ENCODE measurements around the gene NINL.
"Not testable (repeated sequence)": the region's sequence is repeated elsewhere in the genome, so short reads cannot be mapped to it uniquely, and the experiment has no call there.

The NINL gene

DNA sequence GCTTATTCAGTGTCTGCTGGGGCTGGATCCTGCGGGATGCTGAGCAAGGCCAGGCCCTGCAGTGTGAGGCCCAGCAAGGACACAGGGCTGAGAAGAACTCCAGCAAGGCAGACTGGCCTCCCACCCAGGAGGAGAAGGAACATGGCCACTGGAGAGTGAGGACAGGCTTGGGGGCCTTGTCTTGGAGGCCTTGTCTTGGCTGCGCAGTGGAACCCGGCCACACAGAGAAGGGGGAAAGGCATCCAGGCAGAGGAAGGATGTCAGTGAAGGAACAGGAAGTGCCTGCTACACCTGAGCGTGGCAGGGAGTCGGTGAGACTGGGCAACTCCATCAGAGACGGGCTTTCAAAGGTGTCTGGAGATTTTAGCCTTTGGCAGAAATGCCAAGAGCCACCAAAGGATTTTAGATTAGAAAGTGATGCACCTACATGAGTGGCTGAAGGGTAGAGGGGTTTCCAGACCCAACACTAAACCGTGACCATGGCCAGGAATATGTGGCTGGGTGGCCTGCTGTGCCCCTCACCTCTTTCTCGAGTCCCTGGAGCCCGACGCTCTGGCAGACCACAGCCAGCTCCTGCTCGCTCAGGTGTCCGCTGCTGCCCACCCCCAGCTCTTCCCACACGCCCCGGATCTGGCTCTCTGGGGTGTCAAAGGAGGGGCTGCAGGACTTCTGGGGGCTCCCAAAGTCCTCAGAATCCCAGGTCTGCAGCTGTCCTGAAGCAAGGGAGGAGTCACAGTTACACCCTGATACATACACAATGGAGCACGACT, 80.8 kb downstream of the NINL start:
- TF ChIP-seq, protein P1, sequence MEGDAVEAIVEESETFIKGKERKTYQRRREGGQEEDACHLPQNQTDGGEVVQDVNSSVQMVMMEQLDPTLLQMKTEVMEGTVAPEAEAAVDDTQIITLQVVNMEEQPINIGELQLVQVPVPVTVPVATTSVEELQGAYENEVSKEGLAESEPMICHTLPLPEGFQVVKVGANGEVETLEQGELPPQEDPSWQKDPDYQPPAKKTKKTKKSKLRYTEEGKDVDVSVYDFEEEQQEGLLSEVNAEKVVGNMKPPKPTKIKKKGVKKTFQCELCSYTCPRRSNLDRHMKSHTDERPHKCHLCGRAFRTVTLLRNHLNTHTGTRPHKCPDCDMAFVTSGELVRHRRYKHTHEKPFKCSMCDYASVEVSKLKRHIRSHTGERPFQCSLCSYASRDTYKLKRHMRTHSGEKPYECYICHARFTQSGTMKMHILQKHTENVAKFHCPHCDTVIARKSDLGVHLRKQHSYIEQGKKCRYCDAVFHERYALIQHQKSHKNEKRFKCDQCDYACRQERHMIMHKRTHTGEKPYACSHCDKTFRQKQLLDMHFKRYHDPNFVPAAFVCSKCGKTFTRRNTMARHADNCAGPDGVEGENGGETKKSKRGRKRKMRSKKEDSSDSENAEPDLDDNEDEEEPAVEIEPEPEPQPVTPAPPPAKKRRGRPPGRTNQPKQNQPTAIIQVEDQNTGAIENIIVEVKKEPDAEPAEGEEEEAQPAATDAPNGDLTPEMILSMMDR (IDR thresholded peaks at IDR 0.05; ENCODE audit: low read depth, low read length, missing control alignments): no peak
- no peak overlapping the region for H3K4me3 ChIP-seq (replicated peaks; ENCODE audit: low read depth, low read length)
- no peak for DNase-seq (ENCODE audit: extremely low read depth, low read depth)

DNA sequence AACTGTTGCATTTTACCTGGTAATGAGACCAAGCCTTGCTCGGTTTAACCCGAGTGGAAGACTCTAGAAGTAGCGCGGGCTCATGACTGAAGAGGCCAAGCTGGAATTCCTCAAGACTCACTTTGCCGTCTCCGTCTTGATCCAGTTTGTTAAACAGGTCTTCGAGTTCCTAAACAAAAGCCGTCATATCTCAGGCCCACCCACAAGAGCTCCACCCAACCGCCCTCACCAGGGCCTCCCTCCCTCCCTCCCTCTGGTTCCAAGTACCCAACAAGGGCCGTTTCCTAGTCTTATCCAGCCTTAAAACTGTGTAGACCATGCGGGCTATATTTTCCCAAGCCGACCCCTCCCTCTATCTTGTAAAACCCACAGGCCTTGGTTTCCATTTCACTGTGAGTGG, 81.4 kb downstream of the NINL start:
- DNase-seq (ENCODE audit: extremely low read depth, low read depth): no peak
- no peak overlapping the region for H3K4me3 ChIP-seq (replicated peaks; ENCODE audit: low read depth, low read length)
- TF ChIP-seq, protein P1 (IDR thresholded peaks at IDR 0.05; ENCODE audit: low read depth, low read length, missing control alignments): no peak

DNA sequence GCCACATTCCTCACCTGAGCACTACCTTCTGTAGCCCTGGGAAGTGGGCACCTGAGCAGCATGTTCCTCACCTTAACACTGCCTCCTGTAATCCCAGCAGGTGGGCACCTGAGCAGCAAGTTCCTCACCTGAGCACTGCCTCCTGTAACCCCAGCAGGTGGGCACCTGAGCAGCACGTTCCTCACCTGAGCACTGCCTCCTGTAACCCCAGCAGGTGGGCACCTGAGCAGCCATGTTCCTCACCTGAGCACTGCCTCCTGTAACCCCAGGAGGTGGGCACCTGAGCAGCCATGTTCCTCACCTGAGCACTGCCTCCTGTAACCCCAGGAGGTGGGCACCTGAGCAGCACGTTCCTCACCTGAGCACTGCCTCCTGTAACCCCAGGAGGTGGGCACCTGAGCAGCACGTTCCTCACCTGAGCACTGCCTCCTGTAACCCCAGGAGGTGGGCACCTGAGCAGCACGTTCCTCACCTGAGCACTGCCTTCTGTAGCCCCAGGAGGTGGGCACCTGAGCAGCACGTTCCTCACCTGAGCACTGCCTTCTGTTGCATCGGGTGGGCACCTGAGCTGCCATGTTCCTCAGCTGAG, 82.2 kb downstream of the NINL start:
- DNase-seq (ENCODE audit: extremely low read depth, low read depth); H3K4me3 ChIP-seq (replicated peaks; ENCODE audit: low read depth, low read length): not testable (repeated sequence)

DNA sequence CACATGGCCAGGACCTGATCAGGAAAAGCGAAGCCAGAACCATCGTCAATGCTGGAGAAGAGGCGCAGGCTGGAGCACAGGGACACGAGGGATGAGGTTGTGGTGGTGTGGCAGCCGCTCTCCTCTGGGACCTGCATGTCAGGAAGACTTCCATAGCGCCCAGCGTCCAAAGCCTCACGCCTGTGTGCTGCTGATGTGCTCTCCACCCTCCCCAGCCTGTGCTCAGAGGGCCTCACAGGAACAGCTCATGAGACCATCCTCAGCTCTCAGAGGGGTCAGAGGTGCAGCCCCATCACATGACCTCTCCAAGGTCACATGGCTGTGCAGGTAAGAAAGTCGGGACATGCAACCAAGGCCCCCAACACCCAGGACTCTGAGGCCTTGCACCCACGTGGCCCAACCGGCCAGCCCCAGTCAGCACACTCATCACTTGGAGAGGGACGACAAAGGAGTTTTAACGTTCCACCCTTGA, 84.4 kb downstream of the NINL start:
- no peak overlapping the region for H3K4me3 ChIP-seq (replicated peaks; ENCODE audit: low read depth, low read length)
- DNase-seq (ENCODE audit: extremely low read depth, low read depth): no peak
- TF ChIP-seq, protein P1 (IDR thresholded peaks at IDR 0.05; ENCODE audit: low read depth, low read length, missing control alignments): no peak

DNA sequence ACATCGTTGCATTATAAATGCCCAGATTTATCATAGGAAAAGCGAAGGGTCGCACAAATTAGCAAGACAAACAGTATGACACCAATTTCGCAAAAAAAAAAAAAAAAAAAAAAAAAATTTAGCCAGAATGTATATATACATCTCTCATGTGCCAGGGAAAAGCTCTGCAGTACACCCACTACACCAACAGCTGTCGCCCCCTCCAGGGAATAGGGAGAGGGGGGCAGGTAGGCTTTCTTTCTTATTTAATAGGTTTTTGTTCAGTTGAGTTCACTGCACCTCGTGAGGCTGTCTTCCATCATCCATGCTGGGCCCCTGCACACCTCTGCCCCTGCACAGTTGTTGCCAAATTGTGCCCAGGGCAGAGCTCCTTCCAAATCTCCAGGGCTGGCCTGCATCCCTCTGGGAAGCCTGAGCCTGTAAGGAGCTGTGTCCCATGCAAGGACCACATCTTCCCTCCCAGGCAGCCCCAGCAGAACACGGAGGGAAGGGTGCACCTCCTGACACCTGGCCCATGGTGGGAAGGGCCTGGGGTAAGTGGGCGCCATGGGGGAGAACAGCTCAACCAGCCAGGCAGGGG, 85.4 kb downstream of the NINL start:
- TF ChIP-seq, protein P1 (IDR thresholded peaks at IDR 0.05; ENCODE audit: low read depth, low read length, missing control alignments): no peak
- H3K4me3 ChIP-seq (replicated peaks; ENCODE audit: low read depth, low read length): no peak overlapping the region
- no peak for DNase-seq (ENCODE audit: extremely low read depth, low read depth)

DNA sequence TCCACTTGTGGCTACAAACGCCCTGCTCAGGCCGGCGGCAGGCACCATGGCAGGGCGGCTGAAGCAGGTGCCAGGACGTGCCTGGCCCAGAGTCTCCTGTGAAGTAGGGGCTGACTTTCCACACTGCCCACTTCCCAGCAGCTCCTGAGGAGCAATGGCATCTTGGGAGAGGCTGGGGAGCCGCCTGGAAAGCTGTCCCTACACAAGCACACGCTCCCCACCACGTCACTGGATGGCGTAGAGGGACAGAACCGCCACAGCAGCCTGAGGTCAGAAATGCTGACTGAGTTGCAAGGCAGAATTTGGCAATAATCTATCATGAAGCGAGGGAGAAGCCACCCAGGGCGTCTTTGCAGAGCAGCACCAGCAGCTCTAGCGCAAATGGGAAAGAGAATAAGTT, 86.3 kb downstream of the NINL start:
- TF ChIP-seq, protein P1 (IDR thresholded peaks at IDR 0.05; ENCODE audit: low read depth, low read length, missing control alignments): no peak
- no peak overlapping the region for H3K4me3 ChIP-seq (replicated peaks; ENCODE audit: low read depth, low read length)
- DNase-seq (ENCODE audit: extremely low read depth, low read depth): no peak

DNA sequence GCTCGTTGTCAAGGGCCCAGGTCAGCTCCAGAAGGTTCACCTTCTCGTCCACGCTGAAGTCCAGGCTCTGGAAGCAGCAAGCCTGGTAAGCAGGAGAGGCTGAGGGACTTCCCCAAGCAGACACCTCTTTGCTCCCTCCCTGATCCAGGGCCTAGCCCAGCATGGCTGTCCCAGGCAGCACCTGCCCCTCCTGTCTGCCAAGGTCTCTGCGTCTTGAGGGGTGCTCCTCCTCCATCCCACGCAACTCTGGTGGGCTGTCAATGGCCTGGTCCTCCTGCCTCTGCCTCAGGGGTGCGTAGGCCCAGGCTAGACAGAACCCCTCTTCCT, 87.1 kb downstream of the NINL start:
- H3K4me3 ChIP-seq (replicated peaks; ENCODE audit: low read depth, low read length): no peak overlapping the region
- no peak for DNase-seq (ENCODE audit: extremely low read depth, low read depth)
- TF ChIP-seq, protein P1 (IDR thresholded peaks at IDR 0.05; ENCODE audit: low read depth, low read length, missing control alignments): no peak
